Activated naive CD8-positive, alpha-beta T cell treated with anti-CD3 and anti-CD28 coated beads, Interleukin-2, amount 10 ng/mL, durations not matched to agents 7 days and 5 days (primary cell): ENCODE results near the gene RIT2. TPM values are rescaled to one million over a fixed set of nuclear protein-coding genes. Genes with fewer than 3 reads are reported as not detected.
"Not testable (repeated sequence)": the region's sequence is repeated elsewhere in the genome, so short reads cannot be mapped to it uniquely, and the experiment has no call there.

Source experiments
- ATAC-seq: fragments of 150-1000 bp; cut with Tn5 transposase; one replicate; pipeline ENCODE4 v1.10.0; 2021; ENCODE audit warnings: low read depth, moderate library complexity
- POLR2A ChIA-PET: fragments of 350-600 bp; sonication (Branson Sonifier 250); formaldehyde crosslinking; loops from one replicate; lab custom pipeline; 2021; ENCODE audit warnings: antibody characterized with exemption; lab: Charles Lee
- DNase-seq: peaks from one replicate; pipeline ENCODE4 v3.0.0; 2021
- H3K27ac Mint-ChIP-seq: one replicate; pipeline ENCODE4 v1.8.0; 2022; ENCODE audit warnings: mild to moderate bottlenecking, mixed read lengths
- H3K27me3 Mint-ChIP-seq: one replicate; pipeline ENCODE4 v1.8.0; 2022; ENCODE audit warnings: mild to moderate bottlenecking, moderate library complexity, mixed read lengths
- H3K36me3 Mint-ChIP-seq: one replicate; pipeline ENCODE4 v1.8.0; 2021; ENCODE audit warnings: mild to moderate bottlenecking, mixed read lengths
- H3K4me1 Mint-ChIP-seq: one replicate; pipeline ENCODE4 v1.8.0; 2021; ENCODE audit warnings: mixed read lengths
- H3K4me3 Mint-ChIP-seq: one replicate; pipeline ENCODE4 v1.8.0; 2022; ENCODE audit warnings: mild to moderate bottlenecking, moderate library complexity, mixed read lengths
- H3K9me3 Mint-ChIP-seq: one replicate; pipeline ENCODE4 v1.8.0; 2021; ENCODE audit warnings: mixed read lengths
- total RNA-seq, 2 experiments: library from RNA; stranded (reverse); gene quantifications; one replicate each; pipeline ENCODE4 v1.2.3, GENCODE V29; 2021

Gene RIT2
- total RNA-seq, 2 experiments from 2014 or later, result not detected

GRCh38 chr18:42814184-42814583 lies 301.3 kb downstream of the RIT2 start:
- DNase-seq, result no peak
- ATAC-seq, result no peak
- peaks cover 2% of the 10 kb centered on the region for H3K9me3 Mint-ChIP-seq
- H3K4me1 Mint-ChIP-seq, result no peaks in the 10 kb centered on the region
- no peaks in the 10 kb centered on the region for H3K27me3 Mint-ChIP-seq
- H3K27ac Mint-ChIP-seq, result no peak overlapping the region
- POLR2A ChIA-PET, result no interaction called here
- H3K36me3 Mint-ChIP-seq, result no peaks in the 10 kb centered on the region
- H3K4me3 Mint-ChIP-seq, result no peak overlapping the region

- Mint-ChIP-seq H3K9me3 (peaks cover 2% of the 10 kb centered on the region), H3K27me3 (no peaks in the 10 kb centered on the region), H3K4me1 (no peaks in the 10 kb centered on the region), H3K27ac (no peak overlapping the region), H3K4me3 (no peak overlapping the region), H3K36me3 (no peaks in the 10 kb centered on the region)
- POLR2A ChIA-PET, result no interaction called here
- ATAC-seq, result no peak
- no peak for DNase-seq
Observed at GRCh38 chr18:42813570-42813969, 301.9 kb downstream of the RIT2 start.

GRCh38 chr18:42807887-42808286 lies 307.6 kb downstream of the RIT2 start:
- no peak for ATAC-seq
- Mint-ChIP-seq H3K4me1 (no peaks in the 10 kb centered on the region), H3K27ac (no peak overlapping the region), H3K27me3 (no peaks in the 10 kb centered on the region), H3K36me3 (no peaks in the 10 kb centered on the region), H3K4me3 (no peak overlapping the region), H3K9me3 (no peaks in the 10 kb centered on the region)
- DNase-seq, result no peak
- POLR2A ChIA-PET, result no interaction called here

- Mint-ChIP-seq H3K36me3 (no peaks in the 10 kb centered on the region), H3K27ac (no peak overlapping the region), H3K9me3 (no peaks in the 10 kb centered on the region), H3K4me1 (no peaks in the 10 kb centered on the region), H3K27me3 (no peaks in the 10 kb centered on the region), H3K4me3 (no peak overlapping the region)
- DNase-seq, result no peak
- ATAC-seq, result no peak
- POLR2A ChIA-PET, result no interaction called here
Observed at GRCh38 chr18:42801706-42802105, 313.8 kb downstream of the RIT2 start.

- no peak overlapping the region for H3K4me3 Mint-ChIP-seq
- H3K27me3 Mint-ChIP-seq, result no peaks in the 10 kb centered on the region
- no peaks in the 10 kb centered on the region for H3K9me3 Mint-ChIP-seq
- DNase-seq, result no peak
- no peaks in the 10 kb centered on the region for H3K36me3 Mint-ChIP-seq
- H3K27ac Mint-ChIP-seq, result no peak overlapping the region
- no peaks in the 10 kb centered on the region for H3K4me1 Mint-ChIP-seq
- ATAC-seq, result no peak
- POLR2A ChIA-PET, result no interaction called here
Observed at GRCh38 chr18:42798606-42799170, 316.8 kb downstream of the RIT2 start.

GRCh38 chr18:42795213-42795789 lies 320.2 kb downstream of the RIT2 start:
- POLR2A ChIA-PET, H3K4me1 Mint-ChIP-seq, H3K27me3 Mint-ChIP-seq, DNase-seq, H3K36me3 Mint-ChIP-seq, H3K9me3 Mint-ChIP-seq, H3K27ac Mint-ChIP-seq, H3K4me3 Mint-ChIP-seq, ATAC-seq: not testable (repeated sequence)

- no peak for ATAC-seq
- POLR2A ChIA-PET, result no interaction called here
- H3K27me3 Mint-ChIP-seq, result no peaks in the 10 kb centered on the region
- no peak overlapping the region for H3K4me3 Mint-ChIP-seq
- DNase-seq, result no peak
- H3K4me1 Mint-ChIP-seq, result no peaks in the 10 kb centered on the region
- peaks cover 3% of the 10 kb centered on the region for H3K9me3 Mint-ChIP-seq
- no peaks in the 10 kb centered on the region for H3K36me3 Mint-ChIP-seq
- H3K27ac Mint-ChIP-seq, result no peak overlapping the region
Observed at GRCh38 chr18:42792731-42793130, 322.8 kb downstream of the RIT2 start.

- peaks cover 2% of the 10 kb centered on the region for H3K9me3 Mint-ChIP-seq
- ATAC-seq, result no peak
- no peak for DNase-seq
- no peaks in the 10 kb centered on the region for H3K36me3 Mint-ChIP-seq
- no peak overlapping the region for H3K4me3 Mint-ChIP-seq
- no peaks in the 10 kb centered on the region for H3K27me3 Mint-ChIP-seq
- H3K27ac Mint-ChIP-seq, result no peak overlapping the region
- POLR2A ChIA-PET, result no interaction called here
- H3K4me1 Mint-ChIP-seq, result no peaks in the 10 kb centered on the region
Observed at GRCh38 chr18:42784632-42785031, 330.9 kb downstream of the RIT2 start.

- H3K9me3 Mint-ChIP-seq, result peaks cover 2% of the 10 kb centered on the region
- H3K36me3 Mint-ChIP-seq, result no peaks in the 10 kb centered on the region
- H3K4me1 Mint-ChIP-seq, result no peaks in the 10 kb centered on the region
- H3K4me3 Mint-ChIP-seq, result no peak overlapping the region
- H3K27ac Mint-ChIP-seq, result no peak overlapping the region
- no peaks in the 10 kb centered on the region for H3K27me3 Mint-ChIP-seq
- POLR2A ChIA-PET, result no interaction called here
- DNase-seq, result no peak
- no peak for ATAC-seq
Observed at GRCh38 chr18:42782929-42783328, 332.6 kb downstream of the RIT2 start.

- no peak overlapping the region for H3K4me3 Mint-ChIP-seq
Observed at GRCh38 chr18:42781298-42781815, 334.1 kb downstream of the RIT2 start.

GRCh38 chr18:42780171-42780570 lies 335.3 kb downstream of the RIT2 start:
- H3K36me3 Mint-ChIP-seq, result no peaks in the 10 kb centered on the region
- no peaks in the 10 kb centered on the region for H3K4me1 Mint-ChIP-seq
- no peak for DNase-seq
- no peak overlapping the region for H3K27ac Mint-ChIP-seq
- H3K27me3 Mint-ChIP-seq, result no peaks in the 10 kb centered on the region
- ATAC-seq, result no peak
- POLR2A ChIA-PET, result no interaction called here
- peaks cover 2% of the 10 kb centered on the region for H3K9me3 Mint-ChIP-seq
- no peak overlapping the region for H3K4me3 Mint-ChIP-seq

More at GRCh38 chr18:42781298-42781815, 334.1 kb downstream of the RIT2 start:
- H3K36me3 Mint-ChIP-seq, result no peaks in the 10 kb centered on the region
- H3K4me1 Mint-ChIP-seq, result no peaks in the 10 kb centered on the region
- ATAC-seq (no peak), DNase-seq (no peak)
- POLR2A ChIA-PET, result no interaction called here
- H3K27ac Mint-ChIP-seq, result no peak overlapping the region
- H3K27me3 Mint-ChIP-seq, result no peaks in the 10 kb centered on the region
- peaks cover 2% of the 10 kb centered on the region for H3K9me3 Mint-ChIP-seq

GRCh38 chr18:42778445-42779042 lies 336.9 kb downstream of the RIT2 start:
- POLR2A ChIA-PET, result no interaction called here
- DNase-seq, result no peak
- no peak overlapping the region for H3K27ac Mint-ChIP-seq
- no peak for ATAC-seq
- H3K9me3 Mint-ChIP-seq, result peaks cover 2% of the 10 kb centered on the region
- no peaks in the 10 kb centered on the region for H3K27me3 Mint-ChIP-seq
- no peak overlapping the region for H3K4me3 Mint-ChIP-seq
- H3K4me1 Mint-ChIP-seq, result no peaks in the 10 kb centered on the region
- H3K36me3 Mint-ChIP-seq, result no peaks in the 10 kb centered on the region

GRCh38 chr18:42778024-42778423 lies 337.5 kb downstream of the RIT2 start:
- POLR2A ChIA-PET, result no interaction called here
- Mint-ChIP-seq H3K4me3 (no peak overlapping the region), H3K36me3 (no peaks in the 10 kb centered on the region), H3K27ac (no peak overlapping the region), H3K4me1 (no peaks in the 10 kb centered on the region), H3K27me3 (no peaks in the 10 kb centered on the region), H3K9me3 (peaks cover 2% of the 10 kb centered on the region)
- no peak for DNase-seq
- no peak for ATAC-seq

GRCh38 chr18:42773870-42774269 lies 341.6 kb downstream of the RIT2 start:
- no peaks in the 10 kb centered on the region for H3K27me3 Mint-ChIP-seq
- no peak overlapping the region for H3K27ac Mint-ChIP-seq
- POLR2A ChIA-PET, result no interaction called here
- ATAC-seq, result no peak
- DNase-seq, result no peak
- H3K36me3 Mint-ChIP-seq, result no peaks in the 10 kb centered on the region
- no peak overlapping the region for H3K4me3 Mint-ChIP-seq
- no peaks in the 10 kb centered on the region for H3K4me1 Mint-ChIP-seq
- H3K9me3 Mint-ChIP-seq, result peaks cover 2% of the 10 kb centered on the region
